Activated CD8-positive, alpha-beta T cell treated with anti-CD3 and anti-CD28 coated beads for 36 hours (primary cell): ENCODE data around the gene GRIK3. TPM values are rescaled to one million over a fixed set of nuclear protein-coding genes. Genes with fewer than 3 reads are reported as not detected.

Experiments used
- ATAC-seq: fragments of 200-7000 bp; cut with Tn5 transposase; one replicate; pipeline ENCODE4 v1.10.0; 2021; ENCODE audit warnings: mild to moderate bottlenecking, moderate library complexity
- CTCF ChIA-PET: fragments of 350-600 bp; sonication (Branson Sonifier 250); formaldehyde crosslinking; loops from one replicate; lab custom pipeline; 2021; ENCODE audit warnings: antibody characterized with exemption; lab: Charles Lee
- POLR2A ChIA-PET: fragments of 350-600 bp; sonication (Branson Sonifier 250); formaldehyde crosslinking; loops from one replicate; lab custom pipeline; 2021; ENCODE audit warnings: antibody characterized with exemption; lab: Charles Lee
- DNase-seq: peaks from one replicate; pipeline ENCODE4 v3.0.0-alpha.2; 2020
- H3K27ac Mint-ChIP-seq: one replicate; pipeline ENCODE4 v1.8.0; 2021; ENCODE audit warnings: mild to moderate bottlenecking, mixed read lengths
- H3K27me3 Mint-ChIP-seq: one replicate; pipeline ENCODE4 v1.8.0; 2021; ENCODE audit warnings: mixed read lengths
- H3K36me3 Mint-ChIP-seq: one replicate; pipeline ENCODE4 v1.8.0; 2021; ENCODE audit warnings: low read depth, mixed read lengths
- H3K4me1 Mint-ChIP-seq: one replicate; pipeline ENCODE4 v1.8.0; 2021; ENCODE audit warnings: low read depth, mixed read lengths
- H3K4me3 Mint-ChIP-seq: one replicate; pipeline ENCODE4 v1.8.0; 2021; ENCODE audit warnings: mild to moderate bottlenecking, moderate library complexity, mixed read lengths
- H3K9me3 Mint-ChIP-seq: one replicate; pipeline ENCODE4 v1.8.0; 2021; ENCODE audit warnings: mixed read lengths
- CTCF ChIP-seq: fragments of 200-600 bp; IDR thresholded peaks from one replicate; pipeline ENCODE4 v1.8.0; 2022; ENCODE audit warnings: antibody characterized with exemption, mild to moderate bottlenecking
- intact Hi-C: fragments of 100-400 bp; cut with micrococcal nuclease; formaldehyde crosslinking; loops from one replicate; pipeline ENCODE4 v1.10.0; 2022
- total RNA-seq, 2 experiments: library from RNA; stranded (reverse); gene quantifications; one replicate each; pipeline ENCODE4 v1.2.3, GENCODE V29; 2021

Gene GRIK3
- total RNA-seq, 2 experiments from 2014 or later = not detected

- no peak for TF ChIP-seq CTCF
- no peaks in the 10 kb centered on the region for H3K27me3 Mint-ChIP-seq
- DNase-seq (no peak), ATAC-seq (no peak)
- no peaks in the 10 kb centered on the region for H3K36me3 Mint-ChIP-seq
- no peak overlapping the region for H3K4me3 Mint-ChIP-seq
- no peaks in the 10 kb centered on the region for H3K4me1 Mint-ChIP-seq
- ChIA-PET CTCF (no interaction called here), POLR2A (no interaction called here)
- no peaks in the 10 kb centered on the region for H3K9me3 Mint-ChIP-seq
- intact Hi-C loops = no loop called here
- no peak overlapping the region for H3K27ac Mint-ChIP-seq
These were observed 41.9 kb upstream of the GRIK3 start for GRCh38 chr1:37076168-37076567.

- POLR2A ChIA-PET = no interaction called here
- no peak overlapping the region for H3K27ac Mint-ChIP-seq
- no peak for TF ChIP-seq CTCF
- no peak for DNase-seq
- intact Hi-C loops = no loop called here
- no peaks in the 10 kb centered on the region for H3K9me3 Mint-ChIP-seq
- CTCF ChIA-PET = no interaction called here
- ATAC-seq = no peak
- peaks cover 3% of the 10 kb centered on the region for H3K27me3 Mint-ChIP-seq
- no peaks in the 10 kb centered on the region for H3K36me3 Mint-ChIP-seq
- H3K4me1 Mint-ChIP-seq = no peaks in the 10 kb centered on the region
- H3K4me3 Mint-ChIP-seq = no peak overlapping the region
These were observed 39.6 kb upstream of the GRIK3 start for GRCh38 chr1:37073854-37074379.

GRCh38 chr1:37073152-37073853 lies 39.0 kb upstream of the GRIK3 start:
- intact Hi-C loops = no loop called here
- no peak for ATAC-seq

GRCh38 chr1:37071829-37072228 lies 37.5 kb upstream of the GRIK3 start:
- CTCF ChIA-PET = no interaction called here
- TF ChIP-seq CTCF = no peak

More at GRCh38 chr1:37073152-37073853, 39.0 kb upstream of the GRIK3 start:
- H3K9me3 Mint-ChIP-seq = no peaks in the 10 kb centered on the region
- H3K27me3 Mint-ChIP-seq = peaks cover 6% of the 10 kb centered on the region
- H3K36me3 Mint-ChIP-seq = no peaks in the 10 kb centered on the region
- H3K27ac Mint-ChIP-seq = no peak overlapping the region
- ChIA-PET POLR2A (no interaction called here), CTCF (no interaction called here)
- no peak for TF ChIP-seq CTCF
- H3K4me1 Mint-ChIP-seq = no peaks in the 10 kb centered on the region
- H3K4me3 Mint-ChIP-seq = no peak overlapping the region
- no peak for DNase-seq

GRCh38 chr1:37070126-37070525 lies 35.8 kb upstream of the GRIK3 start:
- no peak for TF ChIP-seq CTCF
- H3K9me3 Mint-ChIP-seq = no peaks in the 10 kb centered on the region
- intact Hi-C loops = no loop called here
- peaks cover 9% of the 10 kb centered on the region for H3K27me3 Mint-ChIP-seq
- CTCF ChIA-PET = no interaction called here
- H3K27ac Mint-ChIP-seq = no peak overlapping the region
- H3K36me3 Mint-ChIP-seq = no peaks in the 10 kb centered on the region
- POLR2A ChIA-PET = no interaction called here
- no peak for ATAC-seq
- H3K4me3 Mint-ChIP-seq = no peak overlapping the region
- DNase-seq = no peak
- no peaks in the 10 kb centered on the region for H3K4me1 Mint-ChIP-seq

More at GRCh38 chr1:37071829-37072228, 37.5 kb upstream of the GRIK3 start:
- ATAC-seq (no peak), DNase-seq (no peak)
- POLR2A ChIA-PET = no interaction called here
- no peaks in the 10 kb centered on the region for H3K36me3 Mint-ChIP-seq
- H3K27ac Mint-ChIP-seq = no peak overlapping the region
- peaks cover 6% of the 10 kb centered on the region for H3K27me3 Mint-ChIP-seq
- no peaks in the 10 kb centered on the region for H3K4me1 Mint-ChIP-seq
- intact Hi-C loops = no loop called here
- H3K9me3 Mint-ChIP-seq = no peaks in the 10 kb centered on the region
- H3K4me3 Mint-ChIP-seq = no peak overlapping the region
